ENCODE results near the gene RAB39B.

RAB39B gene

DNA sequence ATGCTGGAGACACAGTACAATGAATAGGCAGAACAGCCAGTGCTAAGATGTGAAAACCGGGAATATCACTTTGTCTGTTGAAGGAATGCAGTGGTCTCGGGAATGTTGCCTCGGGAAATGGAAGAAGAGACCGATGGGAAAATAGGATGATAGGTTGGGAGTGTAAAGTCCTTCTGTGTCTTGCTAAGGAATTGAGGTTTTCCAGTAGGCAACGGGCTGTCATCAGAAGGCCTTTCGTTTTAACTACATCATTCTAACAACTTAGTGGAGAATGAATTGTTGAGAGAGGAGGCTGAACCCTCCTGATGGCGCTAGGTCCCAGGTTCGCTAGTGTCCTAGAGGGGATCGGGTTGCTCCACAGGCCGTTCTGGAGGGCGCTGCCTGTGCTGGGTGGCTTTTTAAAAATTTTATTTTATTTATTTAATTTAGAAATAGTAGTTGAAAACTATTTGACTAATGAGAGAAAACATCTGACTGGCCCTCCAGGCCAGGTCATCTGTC lies 47.3 kb downstream of the RAB39B start:
- ChIA-PET CTCF (interaction anchor here (0.8 to 2.7 kb wide), 9 partner anchors 9 to 299 kb away, joined by 3 to 24 read pairs (median 3); partner anchors contain the start of gene CLIC2), POLR2A (no interaction called here)
- TF ChIP-seq, protein P1, sequence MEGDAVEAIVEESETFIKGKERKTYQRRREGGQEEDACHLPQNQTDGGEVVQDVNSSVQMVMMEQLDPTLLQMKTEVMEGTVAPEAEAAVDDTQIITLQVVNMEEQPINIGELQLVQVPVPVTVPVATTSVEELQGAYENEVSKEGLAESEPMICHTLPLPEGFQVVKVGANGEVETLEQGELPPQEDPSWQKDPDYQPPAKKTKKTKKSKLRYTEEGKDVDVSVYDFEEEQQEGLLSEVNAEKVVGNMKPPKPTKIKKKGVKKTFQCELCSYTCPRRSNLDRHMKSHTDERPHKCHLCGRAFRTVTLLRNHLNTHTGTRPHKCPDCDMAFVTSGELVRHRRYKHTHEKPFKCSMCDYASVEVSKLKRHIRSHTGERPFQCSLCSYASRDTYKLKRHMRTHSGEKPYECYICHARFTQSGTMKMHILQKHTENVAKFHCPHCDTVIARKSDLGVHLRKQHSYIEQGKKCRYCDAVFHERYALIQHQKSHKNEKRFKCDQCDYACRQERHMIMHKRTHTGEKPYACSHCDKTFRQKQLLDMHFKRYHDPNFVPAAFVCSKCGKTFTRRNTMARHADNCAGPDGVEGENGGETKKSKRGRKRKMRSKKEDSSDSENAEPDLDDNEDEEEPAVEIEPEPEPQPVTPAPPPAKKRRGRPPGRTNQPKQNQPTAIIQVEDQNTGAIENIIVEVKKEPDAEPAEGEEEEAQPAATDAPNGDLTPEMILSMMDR (IDR thresholded peaks at IDR 0.05; ENCODE audit: control extremely low read depth, extremely low read depth, low read depth, missing control alignments), result no peak
- peak; percentile 14 for DNase-seq (ENCODE audit: extremely low spot score)

DNA sequence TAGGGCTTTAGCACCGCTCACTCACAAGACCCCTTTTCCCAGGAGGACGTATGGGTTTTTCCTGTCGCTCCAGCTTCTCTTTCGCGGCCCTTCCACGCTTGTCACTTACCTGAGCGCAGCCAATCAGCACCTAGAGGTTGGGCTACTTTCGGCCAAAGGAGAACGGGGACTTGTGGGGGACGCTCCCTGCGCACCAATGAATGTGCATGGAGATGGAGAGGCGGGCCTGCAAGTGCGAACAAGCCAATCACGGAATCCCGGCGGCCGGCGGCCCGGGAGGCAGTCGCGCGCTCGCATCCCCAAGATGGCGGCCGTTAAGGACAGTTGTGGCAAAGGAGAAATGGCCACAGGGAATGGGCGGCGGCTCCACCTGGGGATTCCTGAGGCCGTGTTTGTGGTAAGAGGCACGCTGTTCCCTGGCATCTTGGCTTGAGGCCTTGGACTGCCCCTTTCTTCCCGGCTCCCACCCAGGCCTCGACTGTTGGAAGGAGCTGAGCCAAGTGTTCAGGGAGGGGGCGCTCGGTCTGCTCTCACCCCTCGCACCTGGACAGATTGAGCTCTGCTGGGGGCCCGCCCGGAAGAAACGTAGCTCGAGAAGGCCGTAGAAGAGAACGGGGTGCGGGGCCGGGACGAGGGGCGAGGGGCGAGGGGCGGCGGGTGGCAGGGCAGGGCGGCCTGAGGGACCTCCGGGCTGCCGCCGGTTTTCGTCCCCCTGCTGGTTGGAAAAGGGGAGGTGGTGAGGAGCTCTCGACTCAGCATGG lies 47.9 kb downstream of the RAB39B start, which contains the start of gene VBP1:
TSS of gene VBP1 (plus strand) at position 282 of the 761 bp plus-strand sequence. CDS start at position 305, 23 bp downstream.
- TF ChIP-seq, protein P1 (IDR thresholded peaks at IDR 0.05; ENCODE audit: control extremely low read depth, extremely low read depth, low read depth, missing control alignments), result peak; percentile 15
- DNase-seq (ENCODE audit: extremely low spot score), result peak; percentile 87
- ChIA-PET CTCF (interaction anchor here (0.8 to 2.7 kb wide), 9 partner anchors 10 to 298 kb away, joined by 3 to 24 read pairs (median 3); partner anchors contain the start of gene CLIC2), POLR2A (no interaction called here)

DNA sequence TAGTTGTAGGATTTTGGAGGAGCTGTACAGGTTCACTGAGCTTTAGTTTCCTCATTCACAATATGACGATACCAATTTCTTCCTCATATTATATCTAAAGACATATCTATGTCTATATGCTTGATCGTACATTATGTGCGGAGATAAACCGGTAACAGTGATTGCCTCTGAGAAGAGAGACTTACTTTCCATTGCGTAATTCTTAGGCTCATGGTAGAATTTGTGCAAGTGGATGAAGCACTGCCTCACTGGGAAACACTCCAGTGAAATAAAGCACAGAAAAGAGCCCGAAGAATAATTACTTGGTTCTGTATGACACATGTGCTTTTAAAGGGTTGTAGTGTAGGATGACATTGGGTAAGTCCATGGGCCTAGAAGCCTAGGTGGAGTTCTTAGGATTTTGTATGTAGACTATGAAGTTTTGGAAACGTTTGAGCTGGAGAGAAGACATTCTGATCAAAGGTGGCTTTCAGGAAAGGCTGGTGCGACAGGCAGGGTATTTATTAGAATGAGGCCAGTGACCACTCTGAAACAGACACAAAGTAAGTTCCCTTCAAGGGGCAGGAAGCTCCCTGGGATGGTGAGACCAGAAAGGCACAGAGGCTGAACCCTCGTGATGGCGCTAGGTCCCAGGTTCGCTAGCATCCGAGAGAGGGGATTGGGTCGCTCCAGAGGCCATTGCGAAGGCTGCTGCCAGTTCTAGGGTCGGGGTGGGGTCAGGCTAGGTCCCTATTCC lies 48.7 kb downstream of the RAB39B start:
- ChIA-PET CTCF (interaction anchor here (1.0 to 2.7 kb wide), 5 partner anchors 10 to 298 kb away, joined by 3 to 24 read pairs (median 6); no protein-coding TSS in a partner anchor), POLR2A (no interaction called here)
- DNase-seq (ENCODE audit: extremely low spot score), result no peak

DNA sequence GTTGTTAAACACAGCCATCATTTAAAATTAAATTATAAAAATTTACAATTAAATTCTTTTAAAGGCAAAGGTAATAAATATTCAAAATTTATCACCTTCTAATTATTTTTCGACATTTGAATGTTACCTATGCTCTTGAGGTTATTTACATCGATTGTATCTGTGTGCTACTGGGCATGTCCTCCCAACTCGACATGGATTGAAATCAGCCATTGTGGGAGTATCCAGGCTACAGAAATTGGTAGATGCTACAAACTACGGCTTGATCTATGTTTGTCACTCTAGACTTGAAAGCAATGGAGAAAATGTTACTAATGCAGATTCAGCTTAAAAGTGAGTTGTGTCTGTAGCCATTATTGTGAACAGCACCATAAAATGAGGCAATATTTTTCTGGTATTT lies 50.6 kb downstream of the RAB39B start:
- ChIA-PET POLR2A (no interaction called here), CTCF (no interaction called here)
- TF ChIP-seq, protein P1 (IDR thresholded peaks at IDR 0.05; ENCODE audit: control extremely low read depth, extremely low read depth, low read depth, missing control alignments), result no peak
- DNase-seq (ENCODE audit: extremely low spot score), result no peak

More for the DNA sequence above, 48.7 kb downstream of the RAB39B start:
- TF ChIP-seq, protein P1 (IDR thresholded peaks at IDR 0.05; ENCODE audit: control extremely low read depth, extremely low read depth, low read depth, missing control alignments), result no peak

DNA sequence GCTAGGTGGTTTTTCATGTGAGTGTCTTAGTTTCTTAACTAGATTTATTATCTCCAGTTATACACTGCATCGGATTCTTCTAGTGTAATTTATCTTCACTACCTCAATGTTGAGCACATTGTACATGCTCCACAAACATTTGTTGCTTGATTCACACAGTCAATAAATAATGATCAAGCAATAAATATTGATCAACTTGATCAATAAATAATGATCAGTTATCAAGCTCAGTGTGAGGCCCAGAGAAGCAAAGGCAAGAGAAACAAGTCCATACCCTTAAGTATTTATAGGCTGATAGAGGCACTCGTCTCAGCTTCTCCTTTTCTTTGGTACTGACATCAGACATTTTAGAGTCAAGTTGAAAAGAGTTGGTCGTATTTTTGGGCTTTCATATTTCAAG lies 53.1 kb downstream of the RAB39B start:
- TF ChIP-seq, protein P1 (IDR thresholded peaks at IDR 0.05; ENCODE audit: control extremely low read depth, extremely low read depth, low read depth, missing control alignments), result no peak
- DNase-seq (ENCODE audit: extremely low spot score), result no peak
- POLR2A ChIA-PET, result no interaction called here
- CTCF ChIA-PET, result no interaction called here

Measured in GM10248 (cell line).